ENCODE measurements around the gene HLA-G. TPM values are rescaled to one million over a fixed set of nuclear protein-coding genes. Genes with fewer than 3 reads are reported as not detected.

Gene HLA-G
- total and polyA plus RNA-seq, 2 of the 4 experiments (the other 2 are of a cell fraction) = not detected

DNA sequence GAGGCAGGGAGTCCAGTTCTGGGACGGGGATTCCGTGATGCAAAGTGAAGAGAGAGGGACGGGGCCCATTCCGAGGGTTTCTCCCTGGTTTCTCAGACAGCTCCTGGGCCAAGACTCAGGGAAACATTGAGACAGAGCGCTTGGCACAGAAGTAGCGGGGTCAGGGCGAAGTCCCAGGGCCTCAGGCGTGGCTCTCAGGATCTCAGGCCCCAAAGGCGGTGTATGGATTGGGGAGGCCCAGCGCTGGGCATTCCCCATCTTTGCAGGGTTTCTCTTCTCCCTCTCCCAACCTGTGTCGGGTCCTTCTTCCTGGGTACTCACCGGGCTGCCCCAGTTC is 35.9 kb upstream of the HLA-G start:
- no peak overlapping the region for H3K4me3 ChIP-seq (ENCODE audit: insufficient read depth, low read depth, low read length)
- H2AK9ac ChIP-seq (replicated peaks; ENCODE audit: low read depth, low read length, poor library complexity) = peak overlapping the region; percentile 28
- no peak overlapping the region for H3K23ac ChIP-seq (ENCODE audit: low read depth, low read length)
- H2AK5ac ChIP-seq (ENCODE audit: low read depth, low read length) = no peak overlapping the region
- H2BK120ac ChIP-seq (ENCODE audit: low read depth, low read length) = no peak overlapping the region
- no peak overlapping the region for H2BK20ac ChIP-seq (ENCODE audit: low read depth, low read length)
- no peak overlapping the region for H3K56ac ChIP-seq (ENCODE audit: extremely low read depth, insufficient read depth, low read length)
- no peak overlapping the region for H3K18ac ChIP-seq (ENCODE audit: low read depth, low read length)
- H3K14ac ChIP-seq (replicated peaks; ENCODE audit: low read depth, low read length) = no peak overlapping the region
- H3K4me1 ChIP-seq (ENCODE audit: control insufficient read depth, insufficient read depth, low read length) = no peaks in the 10 kb centered on the region
- H3K9me3 ChIP-seq (ENCODE audit: control insufficient read depth, insufficient read depth, low read length) = no peaks in the 10 kb centered on the region
- ATAC-seq (ENCODE audit: low read depth) (no peak), DNase-seq (no peak)
- H3K27ac ChIP-seq (ENCODE audit: insufficient read depth, low read length) = no peak overlapping the region
- H3K9ac ChIP-seq (ENCODE audit: low read depth, low read length) = no peak overlapping the region
- no peak overlapping the region for H3K4ac ChIP-seq (ENCODE audit: low read depth, low read length)
- H4K91ac ChIP-seq (ENCODE audit: insufficient read depth, low read depth, low read length) = no peak overlapping the region
- H3K9me1 ChIP-seq (ENCODE audit: insufficient read depth, low read length) = no peaks in the 10 kb centered on the region
- dilution Hi-C loops (cut with HindIII; ENCODE audit: low sequenced_read_pairs, unreplicated experiment) = loop anchor here (10.0 kb wide), 1 partner anchor 163 kb away; no protein-coding TSS in a partner anchor
- ChIA-PET CTCF (no interaction called here), POLR2A (ENCODE audit: unreplicated experiment) (no interaction called here)
- H3K36me3 ChIP-seq (ENCODE audit: control insufficient read depth, insufficient read depth, low read length) = no peaks in the 10 kb centered on the region
- intact Hi-C loops (cut with micrococcal nuclease) = no loop called here
- H2AFZ ChIP-seq (replicated peaks; ENCODE audit: low read length, poor library complexity) = peak overlapping the region; percentile 66
- H4K5ac ChIP-seq (ENCODE audit: low read depth, low read length) = no peak overlapping the region
- H2BK15ac ChIP-seq (ENCODE audit: low read depth, low read length) = no peak overlapping the region
- WGBS, 2 experiments (ENCODE audit: extremely low coverage in 2 of 2, insufficient read length in 1 of 2) = 17% methylated on average over 1 of the region's 12 CpGs; no CpG with 5 or more reads in 1 of the 2 experiments
- no peaks in the 10 kb centered on the region for H3K79me1 ChIP-seq (ENCODE audit: low read depth in 1 of 2, low read length in 2 of 2)
- peaks cover 37% of the 10 kb centered on the region for H3K27me3 ChIP-seq (ENCODE audit: control insufficient read depth, insufficient read depth, low read length)
- in situ Hi-C loops (cut with MboI; ENCODE audit: low sequenced_read_pairs) = no loop called here
- no peak overlapping the region for H2BK5ac ChIP-seq (ENCODE audit: low read depth, low read length, poor library complexity, severe bottlenecking)
- TF ChIP-seq SMC3 (IDR thresholded peaks at IDR 0.05; ENCODE audit: low read depth, low read length) (no peak), CEBPB (IDR thresholded peaks at IDR 0.05; ENCODE audit: low read depth, low read length) (no peak), NFE2L2 (IDR thresholded peaks at IDR 0.05; ENCODE audit: low read depth, low read length) (no peak), RFX5 (IDR thresholded peaks at IDR 0.05; ENCODE audit: low read depth, low read length) (no peak), MXI1 (IDR thresholded peaks at IDR 0.05; ENCODE audit: borderline replicate concordance, low read depth, low read length) (no peak), RAD21 (IDR thresholded peaks at IDR 0.05; ENCODE audit: low read length) (no peak)
- TF ChIP-seq, protein P1, sequence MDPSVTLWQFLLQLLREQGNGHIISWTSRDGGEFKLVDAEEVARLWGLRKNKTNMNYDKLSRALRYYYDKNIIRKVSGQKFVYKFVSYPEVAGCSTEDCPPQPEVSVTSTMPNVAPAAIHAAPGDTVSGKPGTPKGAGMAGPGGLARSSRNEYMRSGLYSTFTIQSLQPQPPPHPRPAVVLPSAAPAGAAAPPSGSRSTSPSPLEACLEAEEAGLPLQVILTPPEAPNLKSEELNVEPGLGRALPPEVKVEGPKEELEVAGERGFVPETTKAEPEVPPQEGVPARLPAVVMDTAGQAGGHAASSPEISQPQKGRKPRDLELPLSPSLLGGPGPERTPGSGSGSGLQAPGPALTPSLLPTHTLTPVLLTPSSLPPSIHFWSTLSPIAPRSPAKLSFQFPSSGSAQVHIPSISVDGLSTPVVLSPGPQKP (IDR thresholded peaks at IDR 0.05; ENCODE audit: borderline replicate concordance, low read depth, low read length) = no peak
- TF ChIP-seq, protein P2, sequence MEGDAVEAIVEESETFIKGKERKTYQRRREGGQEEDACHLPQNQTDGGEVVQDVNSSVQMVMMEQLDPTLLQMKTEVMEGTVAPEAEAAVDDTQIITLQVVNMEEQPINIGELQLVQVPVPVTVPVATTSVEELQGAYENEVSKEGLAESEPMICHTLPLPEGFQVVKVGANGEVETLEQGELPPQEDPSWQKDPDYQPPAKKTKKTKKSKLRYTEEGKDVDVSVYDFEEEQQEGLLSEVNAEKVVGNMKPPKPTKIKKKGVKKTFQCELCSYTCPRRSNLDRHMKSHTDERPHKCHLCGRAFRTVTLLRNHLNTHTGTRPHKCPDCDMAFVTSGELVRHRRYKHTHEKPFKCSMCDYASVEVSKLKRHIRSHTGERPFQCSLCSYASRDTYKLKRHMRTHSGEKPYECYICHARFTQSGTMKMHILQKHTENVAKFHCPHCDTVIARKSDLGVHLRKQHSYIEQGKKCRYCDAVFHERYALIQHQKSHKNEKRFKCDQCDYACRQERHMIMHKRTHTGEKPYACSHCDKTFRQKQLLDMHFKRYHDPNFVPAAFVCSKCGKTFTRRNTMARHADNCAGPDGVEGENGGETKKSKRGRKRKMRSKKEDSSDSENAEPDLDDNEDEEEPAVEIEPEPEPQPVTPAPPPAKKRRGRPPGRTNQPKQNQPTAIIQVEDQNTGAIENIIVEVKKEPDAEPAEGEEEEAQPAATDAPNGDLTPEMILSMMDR (conservative IDR thresholded peaks at IDR 0.05; ENCODE audit: low read depth, low read length) = no peak
- BruUV-seq (replicated peaks) = no TSS peak
- H4K8ac ChIP-seq (ENCODE audit: low read depth in 2 of 2, low read length in 2 of 2) = no peak overlapping the region
- H3K4me2 ChIP-seq (ENCODE audit: low read depth, low read length) = no peak overlapping the region; the same call in 1 of the 2 replicates
- no peaks in the 10 kb centered on the region for H4K20me1 ChIP-seq (ENCODE audit: insufficient read depth, low read length)

All from IMR-90 (cell line).